ENCODE data around the gene STIP1. TPM values are rescaled to one million over a fixed set of nuclear protein-coding genes. Genes with fewer than 3 reads are reported as not detected.
A peak's percentile ranks its signal among the peaks of the same experiment; 100 is the strongest.

STIP1 gene
- total and polyA plus RNA-seq, 9 of the 15 experiments (the other 6 are each of a cell fraction or from before 2014, with no cell fraction given) = 58.1 to 465 (median 346) TPM

DNA sequence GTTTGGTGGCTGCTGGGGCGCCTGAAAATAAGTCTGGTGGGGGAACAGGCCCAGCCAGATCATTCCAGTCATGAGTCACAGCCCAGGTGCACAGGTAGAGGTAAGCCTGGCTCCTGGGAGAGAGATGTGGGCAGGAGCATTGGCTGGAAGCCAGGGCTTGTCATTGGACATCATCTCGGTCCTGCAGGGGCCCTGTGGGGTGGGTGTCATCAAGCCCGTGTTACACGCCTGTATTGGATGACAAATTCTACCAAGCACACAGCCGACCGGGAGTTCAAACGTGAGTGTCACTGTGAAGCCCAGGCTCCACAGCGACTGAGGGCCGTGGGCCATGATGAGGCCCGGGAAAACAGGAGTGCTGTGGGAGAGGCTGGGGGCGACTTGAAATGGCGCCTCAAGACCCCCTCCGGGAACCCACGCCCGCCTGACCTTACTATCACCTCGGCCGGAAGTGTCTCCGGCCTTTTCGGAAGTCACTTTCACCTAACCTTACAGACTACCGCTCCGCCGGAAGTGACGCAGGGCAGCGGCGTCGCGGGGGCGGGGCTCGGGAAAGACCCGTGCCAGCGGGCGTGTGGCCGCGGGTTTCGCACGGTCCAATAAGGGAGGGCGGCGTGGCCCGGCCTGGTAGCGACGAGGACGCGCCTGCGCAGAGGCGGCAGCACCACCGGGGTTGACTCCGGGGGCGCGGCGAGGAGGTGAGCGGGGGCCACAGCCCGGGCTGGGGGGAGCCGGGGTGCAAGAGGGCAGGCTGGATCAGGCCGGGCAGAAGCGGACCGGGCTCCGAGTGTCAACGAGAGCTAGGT lies 54.7 kb downstream of the STIP1 start, which contains the start of gene FKBP2 (continued):
- TF ChIP-seq, protein P1, sequence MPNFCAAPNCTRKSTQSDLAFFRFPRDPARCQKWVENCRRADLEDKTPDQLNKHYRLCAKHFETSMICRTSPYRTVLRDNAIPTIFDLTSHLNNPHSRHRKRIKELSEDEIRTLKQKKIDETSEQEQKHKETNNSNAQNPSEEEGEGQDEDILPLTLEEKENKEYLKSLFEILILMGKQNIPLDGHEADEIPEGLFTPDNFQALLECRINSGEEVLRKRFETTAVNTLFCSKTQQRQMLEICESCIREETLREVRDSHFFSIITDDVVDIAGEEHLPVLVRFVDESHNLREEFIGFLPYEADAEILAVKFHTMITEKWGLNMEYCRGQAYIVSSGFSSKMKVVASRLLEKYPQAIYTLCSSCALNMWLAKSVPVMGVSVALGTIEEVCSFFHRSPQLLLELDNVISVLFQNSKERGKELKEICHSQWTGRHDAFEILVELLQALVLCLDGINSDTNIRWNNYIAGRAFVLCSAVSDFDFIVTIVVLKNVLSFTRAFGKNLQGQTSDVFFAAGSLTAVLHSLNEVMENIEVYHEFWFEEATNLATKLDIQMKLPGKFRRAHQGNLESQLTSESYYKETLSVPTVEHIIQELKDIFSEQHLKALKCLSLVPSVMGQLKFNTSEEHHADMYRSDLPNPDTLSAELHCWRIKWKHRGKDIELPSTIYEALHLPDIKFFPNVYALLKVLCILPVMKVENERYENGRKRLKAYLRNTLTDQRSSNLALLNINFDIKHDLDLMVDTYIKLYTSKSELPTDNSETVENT (CRISPR knock-in tag; IDR thresholded peaks at IDR 0.05) = peak; percentile 52
- TF ChIP-seq SP1 (CRISPR knock-in tag; IDR thresholded peaks at IDR 0.05) (peak; percentile 88), CHD1 (IDR thresholded peaks at IDR 0.05; ENCODE audit: low read length) (peak; percentile 33), MED1 (CRISPR knock-in tag; IDR thresholded peaks at IDR 0.05; ENCODE audit: borderline replicate concordance) (no peak), MTA2 (IDR thresholded peaks at IDR 0.05; ENCODE audit: low read depth) (no peak; the same call in 1 of the 2 replicates), HDAC1 (IDR thresholded peaks at IDR 0.05) (peak in 1 of 2 experiments; percentile 51; a peak in 2 of 4 replicates), NCOA1 (IDR thresholded peaks at IDR 0.05; ENCODE audit: low read depth) (peak; percentile 51; the same call in 1 of the 2 replicates), MEF2D (tag; conservative IDR thresholded peaks at IDR 0.05; ENCODE audit: low read depth) (no peak), ZNF347 (CRISPR knock-in tag; IDR thresholded peaks at IDR 0.05; ENCODE audit: low read depth) (no peak), YY1 (IDR thresholded peaks at IDR 0.05; ENCODE audit: borderline replicate concordance in 1 of 3, control insufficient read depth in 1 of 3, extremely low read depth in 1 of 3, insufficient read depth in 3 of 3, insufficient read length in 1 of 3, insufficient replicate concordance in 2 of 3, low read depth in 1 of 3, low read length in 2 of 3) (peak in 2 of 3 experiments; percentile 60 to 86), KLF1 (tag; IDR thresholded peaks at IDR 0.05) (peak; percentile 76), CHD4 (IDR thresholded peaks at IDR 0.05; ENCODE audit: insufficient read depth, insufficient replicate concordance, low read depth, low read length, poor library complexity, severe bottlenecking) (peak; percentile 63)
- TF ChIP-seq, protein P2, sequence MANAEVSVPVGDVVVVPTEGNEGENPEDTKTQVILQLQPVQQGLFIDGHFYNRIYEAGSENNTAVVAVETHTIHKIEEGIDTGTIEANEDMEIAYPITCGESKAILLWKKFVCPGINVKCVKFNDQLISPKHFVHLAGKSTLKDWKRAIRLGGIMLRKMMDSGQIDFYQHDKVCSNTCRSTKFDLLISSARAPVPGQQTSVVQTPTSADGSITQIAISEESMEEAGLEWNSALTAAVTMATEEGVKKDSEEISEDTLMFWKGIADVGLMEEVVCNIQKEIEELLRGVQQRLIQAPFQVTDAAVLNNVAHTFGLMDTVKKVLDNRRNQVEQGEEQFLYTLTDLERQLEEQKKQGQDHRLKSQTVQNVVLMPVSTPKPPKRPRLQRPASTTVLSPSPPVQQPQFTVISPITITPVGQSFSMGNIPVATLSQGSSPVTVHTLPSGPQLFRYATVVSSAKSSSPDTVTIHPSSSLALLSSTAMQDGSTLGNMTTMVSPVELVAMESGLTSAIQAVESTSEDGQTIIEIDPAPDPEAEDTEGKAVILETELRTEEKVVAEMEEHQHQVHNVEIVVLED (CRISPR knock-in tag; IDR thresholded peaks at IDR 0.05) = peak; percentile 63
- TF ChIP-seq, protein P3, sequence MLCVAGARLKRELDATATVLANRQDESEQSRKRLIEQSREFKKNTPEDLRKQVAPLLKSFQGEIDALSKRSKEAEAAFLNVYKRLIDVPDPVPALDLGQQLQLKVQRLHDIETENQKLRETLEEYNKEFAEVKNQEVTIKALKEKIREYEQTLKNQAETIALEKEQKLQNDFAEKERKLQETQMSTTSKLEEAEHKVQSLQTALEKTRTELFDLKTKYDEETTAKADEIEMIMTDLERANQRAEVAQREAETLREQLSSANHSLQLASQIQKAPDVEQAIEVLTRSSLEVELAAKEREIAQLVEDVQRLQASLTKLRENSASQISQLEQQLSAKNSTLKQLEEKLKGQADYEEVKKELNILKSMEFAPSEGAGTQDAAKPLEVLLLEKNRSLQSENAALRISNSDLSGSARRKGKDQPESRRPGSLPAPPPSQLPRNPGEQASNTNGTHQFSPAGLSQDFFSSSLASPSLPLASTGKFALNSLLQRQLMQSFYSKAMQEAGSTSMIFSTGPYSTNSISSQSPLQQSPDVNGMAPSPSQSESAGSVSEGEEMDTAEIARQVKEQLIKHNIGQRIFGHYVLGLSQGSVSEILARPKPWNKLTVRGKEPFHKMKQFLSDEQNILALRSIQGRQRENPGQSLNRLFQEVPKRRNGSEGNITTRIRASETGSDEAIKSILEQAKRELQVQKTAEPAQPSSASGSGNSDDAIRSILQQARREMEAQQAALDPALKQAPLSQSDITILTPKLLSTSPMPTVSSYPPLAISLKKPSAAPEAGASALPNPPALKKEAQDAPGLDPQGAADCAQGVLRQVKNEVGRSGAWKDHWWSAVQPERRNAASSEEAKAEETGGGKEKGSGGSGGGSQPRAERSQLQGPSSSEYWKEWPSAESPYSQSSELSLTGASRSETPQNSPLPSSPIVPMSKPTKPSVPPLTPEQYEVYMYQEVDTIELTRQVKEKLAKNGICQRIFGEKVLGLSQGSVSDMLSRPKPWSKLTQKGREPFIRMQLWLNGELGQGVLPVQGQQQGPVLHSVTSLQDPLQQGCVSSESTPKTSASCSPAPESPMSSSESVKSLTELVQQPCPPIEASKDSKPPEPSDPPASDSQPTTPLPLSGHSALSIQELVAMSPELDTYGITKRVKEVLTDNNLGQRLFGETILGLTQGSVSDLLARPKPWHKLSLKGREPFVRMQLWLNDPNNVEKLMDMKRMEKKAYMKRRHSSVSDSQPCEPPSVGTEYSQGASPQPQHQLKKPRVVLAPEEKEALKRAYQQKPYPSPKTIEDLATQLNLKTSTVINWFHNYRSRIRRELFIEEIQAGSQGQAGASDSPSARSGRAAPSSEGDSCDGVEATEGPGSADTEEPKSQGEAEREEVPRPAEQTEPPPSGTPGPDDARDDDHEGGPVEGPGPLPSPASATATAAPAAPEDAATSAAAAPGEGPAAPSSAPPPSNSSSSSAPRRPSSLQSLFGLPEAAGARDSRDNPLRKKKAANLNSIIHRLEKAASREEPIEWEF (CRISPR knock-in tag; IDR thresholded peaks at IDR 0.05) = 0 out of 2 replicates have a peak, but pooled peaks have one; percentile 3
- TF ChIP-seq, protein P4, sequence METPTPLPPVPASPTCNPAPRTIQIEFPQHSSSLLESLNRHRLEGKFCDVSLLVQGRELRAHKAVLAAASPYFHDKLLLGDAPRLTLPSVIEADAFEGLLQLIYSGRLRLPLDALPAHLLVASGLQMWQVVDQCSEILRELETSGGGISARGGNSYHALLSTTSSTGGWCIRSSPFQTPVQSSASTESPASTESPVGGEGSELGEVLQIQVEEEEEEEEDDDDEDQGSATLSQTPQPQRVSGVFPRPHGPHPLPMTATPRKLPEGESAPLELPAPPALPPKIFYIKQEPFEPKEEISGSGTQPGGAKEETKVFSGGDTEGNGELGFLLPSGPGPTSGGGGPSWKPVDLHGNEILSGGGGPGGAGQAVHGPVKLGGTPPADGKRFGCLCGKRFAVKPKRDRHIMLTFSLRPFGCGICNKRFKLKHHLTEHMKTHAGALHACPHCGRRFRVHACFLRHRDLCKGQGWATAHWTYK (CRISPR knock-in tag; IDR thresholded peaks at IDR 0.05) = peak; percentile 66; the same call in 1 of the 2 replicates
